GM12892 (cell line): Measurements from ENCODE around the gene HLA-DQB1.
"Not testable (repeated sequence)": the region's sequence is repeated elsewhere in the genome, so short reads cannot be mapped to it uniquely, and the experiment has no call there.

Experiments
- DNase-seq: peaks from one replicate; pipeline ENCODE4 v3.0.0; 2011; ENCODE audit not compliant: insufficient read length
- FAIRE-seq: peaks from 2 replicates; lab custom pipeline; 2011; peaks lifted over from hg19 to GRCh38; lab: Jason Lieb, UNC
- POLR2A ChIP-seq: IDR thresholded peaks from 2 replicates; pipeline ENCODE4 v1.6.1; 2011; ENCODE audit warnings: low read depth, low read length, control low read depth
- POLR2AphosphoS5 ChIP-seq: IDR thresholded peaks from 2 replicates; pipeline ENCODE4 v1.6.1; 2011; ENCODE audit warnings: low read depth, low read length, control low read depth
- TAF1 ChIP-seq: IDR thresholded peaks from 2 replicates; pipeline ENCODE4 v1.6.1; 2011; ENCODE audit warnings: low read depth, mild to moderate bottlenecking, control low read depth, low read length, borderline replicate concordance

HLA-DQB1 gene

DNA sequence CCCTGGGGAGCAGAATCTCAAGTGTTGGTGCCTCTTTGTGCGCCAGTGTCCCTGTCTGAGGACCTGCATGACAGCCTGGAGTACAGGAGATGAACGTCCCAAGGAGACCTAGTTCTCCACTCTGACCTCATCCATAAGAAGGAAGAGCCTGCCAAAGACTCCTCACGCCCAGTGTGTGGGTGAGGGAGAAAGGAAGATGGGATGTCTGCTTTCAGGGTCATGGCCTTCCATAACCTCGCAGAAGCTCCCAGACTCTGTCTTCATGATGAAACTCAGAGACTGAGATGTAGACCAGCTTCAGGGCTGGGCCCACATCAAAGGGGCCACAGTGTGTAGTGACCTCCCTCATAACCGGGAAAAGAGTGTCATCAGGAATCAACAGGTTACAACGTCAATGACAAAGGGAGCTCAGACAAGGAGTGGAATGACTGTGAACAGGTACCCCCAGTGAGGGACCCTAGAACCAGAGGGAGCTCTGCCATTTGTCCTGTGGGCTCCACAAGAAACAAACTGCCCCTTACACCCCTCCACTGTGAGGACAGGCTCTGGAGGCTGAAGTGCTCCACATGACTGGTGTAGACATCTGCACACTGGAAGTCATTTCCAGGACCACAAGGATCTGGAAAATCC is 8.1 kb downstream of the HLA-DQB1 start:
- peak; percentile 93 for TF ChIP-seq POLR2AphosphoS5
- peak; percentile 72 for TF ChIP-seq POLR2A
- no peak for TF ChIP-seq TAF1
- no peak for DNase-seq
- FAIRE-seq: no peak

DNA sequence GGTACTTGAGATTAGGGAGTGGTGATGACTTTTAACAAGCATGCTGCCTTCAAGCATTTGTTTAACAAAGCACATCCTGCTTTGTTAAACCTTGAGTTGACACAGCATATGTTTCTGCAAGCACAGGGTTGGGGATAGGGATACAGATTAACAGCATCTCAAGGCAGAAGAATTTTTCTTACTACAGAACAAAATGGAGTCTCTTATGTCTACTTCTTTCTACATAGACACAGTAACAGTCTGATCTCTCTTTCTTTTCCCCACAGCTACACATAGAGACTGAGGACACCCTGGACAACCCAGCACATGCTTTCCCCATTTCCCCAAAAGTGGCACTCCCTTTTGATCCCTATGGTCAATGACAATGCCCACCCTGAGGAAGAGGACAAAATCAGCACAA is 8.6 kb downstream of the HLA-DQB1 start:
- not testable (repeated sequence) for DNase-seq, FAIRE-seq

DNA sequence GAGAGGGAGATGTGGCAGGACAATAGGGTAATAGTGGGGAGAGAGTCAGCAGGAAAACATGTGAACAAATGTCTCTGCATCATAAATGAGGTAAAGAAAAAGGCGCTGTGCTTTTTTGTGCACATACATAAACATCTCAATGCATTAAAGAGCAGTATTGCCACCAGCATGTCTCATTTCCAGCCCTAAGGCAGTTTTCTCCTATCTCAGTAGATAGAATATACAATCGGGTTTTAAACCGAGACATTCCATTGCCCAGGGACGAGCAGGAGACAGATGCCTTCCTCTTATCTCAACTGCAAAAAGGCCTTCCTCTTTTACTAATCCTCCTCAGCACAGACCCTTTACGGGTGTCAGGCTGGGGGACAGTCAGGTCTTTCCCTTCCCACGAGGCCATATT is 9.1 kb downstream of the HLA-DQB1 start:
- FAIRE-seq, DNase-seq: not testable (repeated sequence)
- TF ChIP-seq POLR2AphosphoS5 (0 out of 2 replicates have a peak, but pooled peaks have one; percentile 43), POLR2A (0 out of 2 replicates have a peak, but pooled peaks have one; percentile 50)

DNA sequence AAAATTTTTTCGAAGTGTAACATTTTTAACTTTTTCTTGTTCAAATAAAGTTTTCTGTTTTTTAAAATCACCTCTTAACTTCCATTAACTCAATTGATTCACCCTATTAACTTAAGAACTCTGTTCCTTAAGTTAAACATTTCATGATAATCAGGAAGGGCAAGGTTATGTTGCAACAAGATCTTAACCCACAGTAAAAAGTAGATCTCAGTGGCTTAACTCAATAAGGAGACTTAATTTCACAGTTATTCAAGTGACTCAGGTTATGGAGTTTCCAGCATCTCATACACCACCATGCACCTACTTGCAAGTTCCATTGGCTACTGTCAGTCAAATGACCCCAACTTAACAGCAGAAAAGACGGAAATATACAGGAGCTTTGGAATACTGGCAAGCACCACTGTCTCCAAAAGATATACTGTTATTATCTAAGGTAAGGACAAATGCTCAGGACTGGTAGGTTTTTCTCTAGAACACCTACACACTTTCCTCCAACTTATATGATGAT is 11.2 kb downstream of the HLA-DQB1 start:
- TF ChIP-seq TAF1 (no peak), POLR2AphosphoS5 (no peak), POLR2A (no peak)
- FAIRE-seq (no peak), DNase-seq (no peak)

DNA sequence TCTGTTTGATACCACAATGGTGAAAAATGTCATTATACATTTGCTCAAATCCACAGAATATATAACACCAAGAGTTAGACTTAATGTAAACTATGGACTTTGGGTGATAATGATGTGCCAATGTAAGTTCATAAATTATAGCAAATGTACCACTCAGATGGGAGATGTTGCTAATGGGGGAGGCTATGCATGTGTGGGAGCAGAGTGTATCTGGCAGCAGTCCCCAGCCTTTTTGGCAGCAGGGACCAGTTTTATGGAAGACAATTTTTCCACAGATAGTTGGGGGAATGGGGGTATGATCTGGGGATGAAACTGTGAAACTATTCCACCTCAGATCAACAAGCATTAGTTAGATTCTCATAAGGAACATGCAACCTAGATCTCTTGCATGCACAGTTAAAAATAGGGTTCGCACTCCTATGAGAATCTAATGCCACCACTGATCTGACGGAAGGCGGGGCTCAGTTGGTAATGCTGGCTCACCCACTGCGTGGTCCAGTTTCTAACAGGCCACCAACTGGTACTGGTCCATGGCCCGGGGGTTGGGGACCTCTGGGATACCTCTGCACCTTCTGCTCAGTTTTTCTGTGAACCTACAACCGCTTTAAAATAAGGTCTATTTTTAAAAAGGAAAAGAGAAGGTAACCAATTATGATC is 21.3 kb downstream of the HLA-DQB1 start:
- TF ChIP-seq TAF1: no peak
- TF ChIP-seq POLR2A: peak; percentile 86
- TF ChIP-seq POLR2AphosphoS5: peak; percentile 90
- no peak for DNase-seq
- peak; percentile 38 for FAIRE-seq

DNA sequence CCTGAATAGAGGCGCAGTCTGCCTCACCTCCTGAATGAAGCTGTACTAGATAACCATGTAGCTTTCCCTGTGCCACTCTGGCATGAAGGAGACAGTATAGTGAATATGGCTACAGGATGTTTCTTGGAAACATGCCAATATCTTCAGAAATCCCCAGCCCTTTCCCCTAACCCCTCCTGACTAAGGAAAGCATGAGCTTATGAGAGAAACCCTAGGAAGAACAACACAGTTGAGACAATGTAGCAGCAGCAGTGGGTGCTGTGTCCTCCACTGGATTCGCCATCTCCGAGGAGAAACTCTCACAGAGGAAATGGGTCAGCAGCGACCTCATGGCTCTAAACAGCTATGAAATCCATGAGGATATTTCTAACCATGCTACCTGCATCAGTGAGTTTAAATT is 22.6 kb downstream of the HLA-DQB1 start:
- DNase-seq (no peak), FAIRE-seq (peak; percentile 77)
- TF ChIP-seq POLR2A (peak; percentile 88), TAF1 (no peak), POLR2AphosphoS5 (peak; percentile 98)

DNA sequence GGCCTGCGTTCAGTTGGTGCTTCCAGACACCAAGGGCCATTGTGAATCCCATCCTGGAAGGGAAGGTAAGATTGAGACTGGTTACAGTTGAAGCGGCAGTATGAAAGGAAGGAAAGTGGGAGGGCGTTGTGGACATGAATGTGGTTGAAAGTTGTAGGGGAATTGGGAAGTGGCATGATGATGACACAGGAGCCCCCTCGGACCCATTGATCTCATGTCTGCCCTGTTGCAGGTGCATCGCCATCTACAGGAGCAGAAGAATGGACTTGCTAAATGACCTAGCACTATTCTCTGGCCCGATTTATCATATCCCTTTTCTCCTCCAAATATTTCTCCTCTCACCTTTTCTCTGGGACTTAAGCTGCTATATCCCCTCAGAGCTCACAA is 23.7 kb downstream of the HLA-DQB1 start:
- no peak for DNase-seq
- FAIRE-seq: peak; percentile 92
- TF ChIP-seq POLR2AphosphoS5: peak; percentile 90
- peak; percentile 76 for TF ChIP-seq POLR2A
- no peak for TF ChIP-seq TAF1

DNA sequence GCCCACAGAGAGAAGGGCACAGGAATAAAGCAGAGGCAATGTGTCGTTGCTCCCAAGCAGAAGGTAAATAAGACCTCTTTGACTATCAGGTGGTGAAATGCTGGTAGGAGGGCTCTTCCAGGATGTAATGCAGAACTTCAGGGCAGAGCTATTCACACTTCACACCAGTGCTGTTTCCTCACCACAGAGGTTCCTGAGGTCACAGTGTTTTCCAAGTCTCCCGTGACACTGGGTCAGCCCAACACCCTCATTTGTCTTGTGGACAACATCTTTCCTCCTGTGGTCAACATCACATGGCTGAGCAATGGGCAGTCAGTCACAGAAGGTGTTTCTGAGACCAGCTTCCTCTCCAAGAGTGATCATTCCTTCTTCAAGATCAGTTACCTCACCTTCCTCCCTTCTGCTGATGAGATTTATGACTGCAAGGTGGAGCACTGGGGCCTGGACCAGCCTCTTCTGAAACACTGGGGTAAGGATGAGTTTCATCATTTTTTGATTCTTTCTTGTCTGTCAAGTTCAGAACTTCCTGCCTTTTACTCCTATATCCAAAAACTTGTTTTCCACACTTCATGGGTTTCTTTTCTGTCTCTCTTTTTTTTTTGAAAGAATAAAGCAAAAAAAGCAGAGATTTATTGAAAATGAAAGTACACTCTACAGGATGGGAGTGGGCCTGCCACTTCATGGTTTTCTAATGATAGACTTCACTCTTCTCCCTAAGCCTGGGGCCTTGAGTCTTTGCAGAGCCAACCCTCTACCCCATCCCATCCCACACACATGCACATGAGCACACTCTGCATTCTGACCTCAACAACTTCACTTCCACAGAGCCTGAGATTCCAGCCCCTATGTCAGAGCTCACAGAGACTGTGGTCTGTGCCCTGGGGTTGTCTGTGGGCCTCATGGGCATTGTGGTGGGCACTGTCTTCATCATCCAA is 24.4 kb downstream of the HLA-DQB1 start:
- not testable (repeated sequence) for DNase-seq
- peak; percentile 50; the same call in 1 of the 2 replicates for TF ChIP-seq POLR2A
- FAIRE-seq: peak; percentile 70

DNA sequence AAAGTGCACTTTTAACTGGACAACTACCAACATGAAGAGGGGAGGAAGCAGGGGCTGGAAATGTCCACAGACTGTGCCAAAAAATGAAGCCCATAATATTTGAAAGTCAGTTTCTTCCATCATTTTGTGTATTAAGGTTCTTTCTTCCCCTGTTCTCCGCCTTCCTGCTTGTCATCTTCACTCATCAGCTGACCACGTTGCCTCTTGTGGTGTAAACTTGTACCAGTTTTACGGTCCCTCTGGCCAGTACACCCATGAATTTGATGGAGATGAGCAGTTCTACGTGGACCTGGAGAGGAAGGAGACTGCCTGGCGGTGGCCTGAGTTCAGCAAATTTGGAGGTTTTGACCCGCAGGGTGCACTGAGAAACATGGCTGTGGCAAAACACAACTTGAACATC is 25.3 kb downstream of the HLA-DQB1 start:
- DNase-seq (no peak), FAIRE-seq (peak; percentile 48)
- TF ChIP-seq POLR2AphosphoS5 (peak; percentile 87), POLR2A (peak; percentile 69), TAF1 (no peak)

DNA sequence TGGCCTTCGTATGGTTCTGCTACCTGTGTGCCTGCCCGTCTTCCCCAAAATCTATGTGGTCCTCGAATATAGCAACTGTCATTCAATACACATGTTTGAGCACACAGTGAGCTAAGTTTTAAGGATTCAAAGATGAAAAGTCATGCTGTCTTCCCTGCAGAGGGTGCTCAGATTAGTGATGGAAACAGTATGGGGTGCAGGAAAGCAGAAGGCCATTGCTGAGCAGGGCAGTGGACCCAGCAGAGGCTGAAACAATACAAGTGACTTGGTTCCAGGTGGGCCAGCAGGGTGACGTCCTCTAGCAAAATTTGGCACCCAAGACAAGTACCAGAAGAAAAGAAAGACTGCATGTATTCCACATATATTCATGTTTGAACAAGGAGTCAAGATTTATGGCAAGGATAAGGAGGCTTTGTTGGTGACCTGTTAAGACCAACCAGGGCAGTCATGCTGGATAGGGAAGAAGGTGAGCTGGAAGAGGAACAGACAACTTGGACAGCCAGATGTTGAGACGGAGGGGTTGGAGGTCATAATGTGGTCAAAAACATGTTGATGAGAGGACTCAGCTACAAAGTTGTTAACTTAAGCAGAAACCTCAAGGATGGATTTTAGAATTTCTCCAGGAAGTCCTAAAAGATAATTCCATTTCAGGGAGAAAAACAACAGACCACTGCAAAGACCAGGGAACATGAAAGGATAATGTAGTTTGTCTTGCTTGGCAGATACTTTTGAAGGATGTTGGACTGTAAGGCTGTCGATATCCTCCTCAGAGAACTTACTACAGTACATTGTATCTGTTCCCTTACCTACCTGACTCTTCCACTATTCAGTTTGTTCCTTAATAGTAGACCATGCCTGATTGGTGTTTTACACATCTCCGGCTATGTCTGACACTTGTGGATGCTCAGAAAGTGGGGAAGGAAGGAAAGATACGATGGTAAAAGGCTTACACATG is 26.7 kb downstream of the HLA-DQB1 start:
- TF ChIP-seq POLR2A: peak; percentile 63
- TF ChIP-seq POLR2AphosphoS5: peak; percentile 87
- TF ChIP-seq TAF1: no peak
- DNase-seq: no peak
- FAIRE-seq: peak; percentile 87
